ENCODE data around the gene GNAI1. TPM values are rescaled to one million over a fixed set of nuclear protein-coding genes. Genes with fewer than 3 reads are reported as not detected.

Gene GNAI1
- total and polyA plus RNA-seq, 12 donors: 14.8 to 125 (median 64.8) TPM

DNA sequence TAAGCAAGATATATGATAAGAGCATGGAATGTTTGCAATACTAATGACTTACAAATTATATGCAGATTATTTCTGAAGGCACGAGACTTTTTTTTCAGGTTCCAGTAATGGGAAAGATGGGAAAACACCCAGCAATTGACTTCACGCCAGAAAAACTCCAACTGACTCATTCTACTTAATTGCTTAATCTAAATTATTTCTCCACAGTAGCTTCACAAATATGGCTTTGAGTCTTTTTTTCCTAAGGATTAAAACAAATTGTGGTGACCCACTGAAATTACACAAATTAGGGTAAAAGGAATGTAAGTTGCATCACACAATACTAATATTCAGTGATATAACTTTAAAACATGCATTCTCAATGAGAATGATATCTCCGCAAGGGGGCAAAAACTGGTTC is 138.7 kb downstream of the GNAI1 start:
- DNase-seq: peak in 3 of 7 donors; percentile 26 to 37 (median 26)
- Histone ChIP-seq H3K9me3 (replicated peaks in 1 of 3) (no peaks in the 10 kb centered on the region), H3K36me3 (replicated peaks in 1 of 2) (no peaks in the 10 kb centered on the region), H3K4me3 (no peak overlapping the region), H3K27ac (no peak overlapping the region), H3K4me1 (replicated peaks in 1 of 2) (peaks cover 6 to 11% of the 10 kb centered on the region in 2 donors), H3K27me3 (no peaks in the 10 kb centered on the region)
- 55 to 65% (median 64%) methylated on average over 3 of the region's 3 CpGs for WGBS, 4 donors
- TF ChIP-seq, protein P1, sequence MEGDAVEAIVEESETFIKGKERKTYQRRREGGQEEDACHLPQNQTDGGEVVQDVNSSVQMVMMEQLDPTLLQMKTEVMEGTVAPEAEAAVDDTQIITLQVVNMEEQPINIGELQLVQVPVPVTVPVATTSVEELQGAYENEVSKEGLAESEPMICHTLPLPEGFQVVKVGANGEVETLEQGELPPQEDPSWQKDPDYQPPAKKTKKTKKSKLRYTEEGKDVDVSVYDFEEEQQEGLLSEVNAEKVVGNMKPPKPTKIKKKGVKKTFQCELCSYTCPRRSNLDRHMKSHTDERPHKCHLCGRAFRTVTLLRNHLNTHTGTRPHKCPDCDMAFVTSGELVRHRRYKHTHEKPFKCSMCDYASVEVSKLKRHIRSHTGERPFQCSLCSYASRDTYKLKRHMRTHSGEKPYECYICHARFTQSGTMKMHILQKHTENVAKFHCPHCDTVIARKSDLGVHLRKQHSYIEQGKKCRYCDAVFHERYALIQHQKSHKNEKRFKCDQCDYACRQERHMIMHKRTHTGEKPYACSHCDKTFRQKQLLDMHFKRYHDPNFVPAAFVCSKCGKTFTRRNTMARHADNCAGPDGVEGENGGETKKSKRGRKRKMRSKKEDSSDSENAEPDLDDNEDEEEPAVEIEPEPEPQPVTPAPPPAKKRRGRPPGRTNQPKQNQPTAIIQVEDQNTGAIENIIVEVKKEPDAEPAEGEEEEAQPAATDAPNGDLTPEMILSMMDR (IDR thresholded peaks at IDR 0.05): no peak
- TF ChIP-seq POLR2A (IDR thresholded peaks at IDR 0.05): no peak
- intact Hi-C loops (cut with DNase I): no loop called here

DNA sequence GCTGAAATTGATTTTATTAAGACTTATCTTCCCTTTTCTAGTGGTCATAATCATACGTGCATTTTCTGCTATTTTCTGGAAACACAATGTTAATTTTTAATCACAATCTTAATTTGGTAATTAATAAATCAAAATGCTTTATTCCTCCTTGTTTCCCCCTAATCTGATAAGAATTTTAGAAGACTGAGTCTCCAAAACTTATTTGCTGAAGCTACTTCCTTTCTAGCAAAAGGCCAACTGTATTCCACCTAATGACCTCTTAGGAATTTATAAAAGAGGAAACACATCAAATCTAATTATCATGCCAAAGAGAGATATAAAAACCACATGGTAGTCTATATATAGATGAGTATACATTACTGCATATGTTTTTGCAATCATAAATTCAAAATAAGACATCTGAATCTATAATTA is 140.6 kb downstream of the GNAI1 start:
- TF ChIP-seq POLR2A (IDR thresholded peaks at IDR 0.05): no peak
- TF ChIP-seq, protein P1 (IDR thresholded peaks at IDR 0.05): no peak
- no peak overlapping the region for H3K4me3 ChIP-seq
- no peaks in the 10 kb centered on the region for H3K27me3 ChIP-seq
- H3K4me1 ChIP-seq (replicated peaks in 1 of 2): peaks cover 13 to 30% of the 10 kb centered on the region in 2 donors
- WGBS, 4 donors: 44 to 56% (median 49%) methylated on average over 1 of the region's 1 CpG
- H3K9me3 ChIP-seq (replicated peaks in 1 of 3): no peaks in the 10 kb centered on the region
- H3K36me3 ChIP-seq (replicated peaks in 1 of 2): no peaks in the 10 kb centered on the region
- DNase-seq: no peak
- intact Hi-C loops (cut with DNase I): no loop called here
- no peak overlapping the region for H3K27ac ChIP-seq

Small RNA genes lying within 50 kb of the gene (small RNA-seq; reads per million reads assigned to genes)
- gene RN7SL869P: 0 reads per million in 2 donors
